ENCODE results near the gene LARP7. TPM values are rescaled to one million over a fixed set of nuclear protein-coding genes. Genes with fewer than 3 reads are reported as not detected.
"Not testable (repeated sequence)": the region's sequence is repeated elsewhere in the genome, so short reads cannot be mapped to it uniquely, and the experiment has no call there.

Gene LARP7
- polyA plus RNA-seq, 3 donors = 12.8 to 52.5 (median 30.5) TPM

DNA sequence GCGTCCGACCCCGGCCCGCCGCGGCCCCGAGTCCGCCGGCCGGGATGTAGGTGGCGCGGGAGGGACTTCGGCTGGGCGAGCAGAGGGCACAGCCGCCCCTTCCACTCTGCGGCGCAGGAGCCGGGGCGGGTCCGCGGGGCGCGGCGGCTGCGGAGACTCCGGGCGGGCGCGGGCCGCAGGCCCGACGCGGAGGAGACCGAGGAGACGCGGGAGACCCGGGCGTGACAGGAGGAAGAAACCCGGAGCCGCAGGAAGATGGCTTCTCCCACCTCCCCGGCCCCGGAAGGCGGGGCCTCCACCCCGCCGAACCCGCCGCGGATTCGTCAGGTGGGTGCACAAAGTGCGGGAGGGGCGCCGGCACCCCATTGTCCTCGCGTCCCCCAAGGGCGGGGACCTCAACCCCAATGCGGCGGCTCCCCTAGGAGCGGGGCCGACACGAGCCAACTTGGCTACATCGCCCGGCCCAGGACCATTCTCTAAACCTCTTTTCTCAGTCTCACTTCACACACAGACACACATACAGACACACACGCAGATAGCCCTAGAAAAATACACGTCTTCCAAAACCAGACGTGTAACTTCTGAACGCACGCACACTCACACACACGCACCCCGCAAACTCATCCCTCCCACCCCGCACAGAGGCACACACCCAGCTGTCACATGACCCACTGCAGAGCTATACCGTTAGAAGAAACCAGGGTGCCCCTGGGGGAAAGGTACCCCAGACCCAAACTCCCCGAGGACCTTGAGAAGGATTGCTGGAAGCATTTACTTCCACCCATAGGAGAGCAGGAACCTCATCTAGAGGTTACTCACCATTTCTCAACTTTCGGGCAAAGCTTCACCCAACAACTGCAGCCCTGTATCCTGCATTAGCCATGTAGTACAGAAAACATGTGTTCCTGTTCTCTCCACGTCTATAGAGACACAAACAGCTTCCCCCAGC is 69.2 kb downstream of the LARP7 start:
- WGBS, 3 donors = 0 to 1% (median 1%) methylated on average over 25 to 34 of the region's 74 CpGs
- H3K27ac ChIP-seq (ENCODE audit: low read depth, low read length) = not testable (repeated sequence)

DNA sequence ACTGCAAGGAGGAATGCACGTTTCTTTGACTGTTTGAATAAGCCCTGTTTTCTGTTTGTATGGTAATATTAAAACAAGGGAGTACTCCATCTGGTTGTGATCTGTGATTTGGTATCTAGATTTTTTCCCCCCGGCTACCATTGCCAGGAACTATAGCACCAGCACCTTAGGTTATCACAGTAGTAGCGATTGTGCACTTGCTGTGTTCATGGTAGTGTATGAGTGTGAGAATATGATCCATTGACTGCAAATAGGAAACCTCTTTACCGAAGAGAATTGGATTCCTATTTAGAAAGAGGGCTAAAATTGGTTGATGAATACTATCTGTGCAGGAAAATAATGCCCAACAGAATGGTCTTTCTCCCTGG is 69.9 kb downstream of the LARP7 start:
- H3K27ac ChIP-seq (ENCODE audit: low read depth, low read length) = no peak overlapping the region
- 8 to 17% (median 10%) methylated on average over 4 of the region's 4 CpGs for WGBS, 3 donors

Other genes with a start within 250 kb of the LARP7 start
- gene NEUROG2, start 121.0 kb upstream of the LARP7 start, polyA plus RNA-seq = not detected
- gene ZGRF1, start 234 bp upstream of the LARP7 start, polyA plus RNA-seq = under 1 TPM; 0.74 to 0.94 (median 0.79) TPM